Thyroid gland (tissue), 4 donors: ENCODE results near the gene PLEKHS1.

Experiments
- POLR2A ChIP-seq, 2 donors: fragments of 450-650 bp; IDR thresholded peaks; one replicate each; pipeline ENCODE4 v1.6.1; 2017; ENCODE audit warnings: antibody characterized with exemption in 2 of 2, mild to moderate bottlenecking in 2 of 2, moderate library complexity in 1 of 2
- TF ChIP-seq, protein P1 (sequence below), 6 experiments: fragments of 200-600 bp in 3 of 6; fragments of 450-650 bp in 3 of 6; sonication (generic) in 3 of 6; IDR thresholded peaks; one replicate each; pipeline ENCODE4 v1.5.1; 2016 to 2019; ENCODE audit warnings: antibody characterized with exemption in 6 of 6, mild to moderate bottlenecking in 2 of 6, inconsistent platforms in 1 of 6, moderate library complexity in 1 of 6

DNA sequence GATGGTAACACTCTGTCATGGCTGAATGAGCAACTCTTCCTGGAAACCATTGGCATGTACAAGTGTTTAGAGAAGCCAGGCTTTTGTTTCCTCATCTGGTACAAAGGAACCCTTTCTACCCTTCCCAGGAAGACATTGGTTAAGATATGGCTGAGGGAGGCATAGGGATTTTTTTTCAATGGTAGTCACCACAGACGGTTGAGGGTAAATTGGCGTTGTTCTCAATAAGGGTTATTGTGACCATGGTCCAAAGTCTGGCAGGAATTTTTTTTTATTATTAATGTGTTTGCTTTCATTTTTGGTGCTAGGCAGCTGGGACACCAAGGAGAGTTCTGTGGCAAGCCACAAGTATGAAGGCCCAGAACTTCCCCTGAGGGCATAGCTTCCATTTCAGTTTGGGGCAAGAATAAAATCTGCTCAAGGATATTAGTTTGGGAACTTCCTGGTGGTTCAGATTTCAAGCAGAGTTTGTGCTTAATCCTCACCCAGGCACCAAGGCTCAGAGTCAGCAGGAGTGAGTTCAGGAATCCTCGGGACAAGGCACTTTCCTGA is at the start of gene PLEKHS1:
- TF ChIP-seq POLR2A (IDR thresholded peaks at IDR 0.05), result no peak
- TF ChIP-seq, protein P1, sequence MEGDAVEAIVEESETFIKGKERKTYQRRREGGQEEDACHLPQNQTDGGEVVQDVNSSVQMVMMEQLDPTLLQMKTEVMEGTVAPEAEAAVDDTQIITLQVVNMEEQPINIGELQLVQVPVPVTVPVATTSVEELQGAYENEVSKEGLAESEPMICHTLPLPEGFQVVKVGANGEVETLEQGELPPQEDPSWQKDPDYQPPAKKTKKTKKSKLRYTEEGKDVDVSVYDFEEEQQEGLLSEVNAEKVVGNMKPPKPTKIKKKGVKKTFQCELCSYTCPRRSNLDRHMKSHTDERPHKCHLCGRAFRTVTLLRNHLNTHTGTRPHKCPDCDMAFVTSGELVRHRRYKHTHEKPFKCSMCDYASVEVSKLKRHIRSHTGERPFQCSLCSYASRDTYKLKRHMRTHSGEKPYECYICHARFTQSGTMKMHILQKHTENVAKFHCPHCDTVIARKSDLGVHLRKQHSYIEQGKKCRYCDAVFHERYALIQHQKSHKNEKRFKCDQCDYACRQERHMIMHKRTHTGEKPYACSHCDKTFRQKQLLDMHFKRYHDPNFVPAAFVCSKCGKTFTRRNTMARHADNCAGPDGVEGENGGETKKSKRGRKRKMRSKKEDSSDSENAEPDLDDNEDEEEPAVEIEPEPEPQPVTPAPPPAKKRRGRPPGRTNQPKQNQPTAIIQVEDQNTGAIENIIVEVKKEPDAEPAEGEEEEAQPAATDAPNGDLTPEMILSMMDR (IDR thresholded peaks at IDR 0.05), result no peak
